HL-60 (cell line): ENCODE results near the gene KRAS.

Source experiments
- DNase-seq, 2 experiments: peaks; one replicate each; pipeline ENCODE4 v3.0.0-alpha.2; 2010 to 2020; ENCODE audit warnings: low read depth in 1 of 2, low spot score in 1 of 2
- H3K27ac ChIP-seq: fragments of 250-450 bp; sonication (Bioruptor Pico); replicated peaks from 2 replicates; pipeline ENCODE4 v1.5.1; 2020; ENCODE audit warnings: mild to moderate bottlenecking, moderate library complexity
- H3K27me3 ChIP-seq: fragments of 250-450 bp; sonication (Bioruptor Pico); 2 replicates; pipeline ENCODE4 v1.5.1; 2021; ENCODE audit warnings: mild to moderate bottlenecking, moderate library complexity; ENCODE audit not compliant: insufficient read depth, poor library complexity, severe bottlenecking
- H3K4me3 ChIP-seq: replicated peaks from 2 replicates; pipeline ENCODE4 v1.5.1; 2011; ENCODE audit warnings: mild to moderate bottlenecking, control low read depth, low read length; ENCODE audit not compliant: insufficient read depth
- GABPA ChIP-seq: IDR thresholded peaks from 2 replicates; pipeline ENCODE4 v1.6.1; 2012; ENCODE audit warnings: low read depth
- POLR2AphosphoS5 ChIP-seq: IDR thresholded peaks from 2 replicates; pipeline ENCODE4 v1.6.1; 2012; ENCODE audit warnings: low read depth
- SPI1 ChIP-seq: IDR thresholded peaks from 2 replicates; pipeline ENCODE4 v1.6.1; 2012; ENCODE audit warnings: low read depth, mild to moderate bottlenecking, borderline replicate concordance
- TF ChIP-seq, protein P1 (sequence below): IDR thresholded peaks from 2 replicates; pipeline ENCODE4 v1.6.1; 2012; ENCODE audit warnings: low read depth; ENCODE audit not compliant: insufficient replicate concordance
- TF ChIP-seq, protein P2 (sequence below): IDR thresholded peaks from one replicate; pipeline ENCODE4 v1.5.1; 2011; ENCODE audit warnings: low read length, control low read depth, inconsistent platforms; ENCODE audit not compliant: insufficient read depth

KRAS gene

DNA sequence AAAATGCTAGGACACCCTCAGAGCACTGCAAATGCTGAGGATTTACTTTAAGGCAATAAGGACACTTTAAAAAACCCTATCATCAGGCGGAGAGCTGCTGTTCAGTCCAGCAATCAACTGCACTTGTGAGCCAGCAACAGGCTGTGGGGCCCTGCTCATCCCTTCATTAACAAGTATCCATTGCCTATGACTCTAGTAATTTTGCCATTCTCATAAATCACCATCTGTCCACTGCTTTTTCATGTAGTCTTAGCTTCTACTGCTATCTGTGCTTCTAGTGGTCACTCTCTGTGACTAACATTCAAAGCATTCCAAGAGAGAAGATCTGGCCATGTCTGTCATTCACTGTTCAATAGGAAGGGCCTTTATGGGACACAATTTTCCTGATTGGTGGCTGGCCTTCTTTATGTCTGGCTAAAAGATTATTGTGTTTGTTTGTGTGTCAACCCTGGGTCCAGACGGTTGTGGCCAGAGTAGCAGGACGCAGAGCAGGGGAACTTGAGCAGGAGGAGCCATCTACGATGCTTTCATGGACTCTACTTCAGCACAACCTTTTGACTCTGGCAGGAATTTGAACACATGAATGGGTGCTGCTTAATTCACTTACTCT is 3.6 kb upstream of the KRAS start:
- Histone ChIP-seq H3K4me3 (no peak overlapping the region), H3K27ac (no peak overlapping the region), H3K27me3 (no peaks in the 10 kb centered on the region)
- TF ChIP-seq GABPA (no peak), SPI1 (no peak), POLR2AphosphoS5 (no peak)
- TF ChIP-seq, protein P1, sequence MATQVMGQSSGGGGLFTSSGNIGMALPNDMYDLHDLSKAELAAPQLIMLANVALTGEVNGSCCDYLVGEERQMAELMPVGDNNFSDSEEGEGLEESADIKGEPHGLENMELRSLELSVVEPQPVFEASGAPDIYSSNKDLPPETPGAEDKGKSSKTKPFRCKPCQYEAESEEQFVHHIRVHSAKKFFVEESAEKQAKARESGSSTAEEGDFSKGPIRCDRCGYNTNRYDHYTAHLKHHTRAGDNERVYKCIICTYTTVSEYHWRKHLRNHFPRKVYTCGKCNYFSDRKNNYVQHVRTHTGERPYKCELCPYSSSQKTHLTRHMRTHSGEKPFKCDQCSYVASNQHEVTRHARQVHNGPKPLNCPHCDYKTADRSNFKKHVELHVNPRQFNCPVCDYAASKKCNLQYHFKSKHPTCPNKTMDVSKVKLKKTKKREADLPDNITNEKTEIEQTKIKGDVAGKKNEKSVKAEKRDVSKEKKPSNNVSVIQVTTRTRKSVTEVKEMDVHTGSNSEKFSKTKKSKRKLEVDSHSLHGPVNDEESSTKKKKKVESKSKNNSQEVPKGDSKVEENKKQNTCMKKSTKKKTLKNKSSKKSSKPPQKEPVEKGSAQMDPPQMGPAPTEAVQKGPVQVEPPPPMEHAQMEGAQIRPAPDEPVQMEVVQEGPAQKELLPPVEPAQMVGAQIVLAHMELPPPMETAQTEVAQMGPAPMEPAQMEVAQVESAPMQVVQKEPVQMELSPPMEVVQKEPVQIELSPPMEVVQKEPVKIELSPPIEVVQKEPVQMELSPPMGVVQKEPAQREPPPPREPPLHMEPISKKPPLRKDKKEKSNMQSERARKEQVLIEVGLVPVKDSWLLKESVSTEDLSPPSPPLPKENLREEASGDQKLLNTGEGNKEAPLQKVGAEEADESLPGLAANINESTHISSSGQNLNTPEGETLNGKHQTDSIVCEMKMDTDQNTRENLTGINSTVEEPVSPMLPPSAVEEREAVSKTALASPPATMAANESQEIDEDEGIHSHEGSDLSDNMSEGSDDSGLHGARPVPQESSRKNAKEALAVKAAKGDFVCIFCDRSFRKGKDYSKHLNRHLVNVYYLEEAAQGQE = no peak
- TF ChIP-seq, protein P2, sequence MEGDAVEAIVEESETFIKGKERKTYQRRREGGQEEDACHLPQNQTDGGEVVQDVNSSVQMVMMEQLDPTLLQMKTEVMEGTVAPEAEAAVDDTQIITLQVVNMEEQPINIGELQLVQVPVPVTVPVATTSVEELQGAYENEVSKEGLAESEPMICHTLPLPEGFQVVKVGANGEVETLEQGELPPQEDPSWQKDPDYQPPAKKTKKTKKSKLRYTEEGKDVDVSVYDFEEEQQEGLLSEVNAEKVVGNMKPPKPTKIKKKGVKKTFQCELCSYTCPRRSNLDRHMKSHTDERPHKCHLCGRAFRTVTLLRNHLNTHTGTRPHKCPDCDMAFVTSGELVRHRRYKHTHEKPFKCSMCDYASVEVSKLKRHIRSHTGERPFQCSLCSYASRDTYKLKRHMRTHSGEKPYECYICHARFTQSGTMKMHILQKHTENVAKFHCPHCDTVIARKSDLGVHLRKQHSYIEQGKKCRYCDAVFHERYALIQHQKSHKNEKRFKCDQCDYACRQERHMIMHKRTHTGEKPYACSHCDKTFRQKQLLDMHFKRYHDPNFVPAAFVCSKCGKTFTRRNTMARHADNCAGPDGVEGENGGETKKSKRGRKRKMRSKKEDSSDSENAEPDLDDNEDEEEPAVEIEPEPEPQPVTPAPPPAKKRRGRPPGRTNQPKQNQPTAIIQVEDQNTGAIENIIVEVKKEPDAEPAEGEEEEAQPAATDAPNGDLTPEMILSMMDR = no peak
- DNase-seq = no peak

GRCh38 chr12:25253371-25254068 is 2.8 kb upstream of the KRAS start:
- Histone ChIP-seq H3K4me3 (no peak overlapping the region), H3K27ac (no peak overlapping the region), H3K27me3 (no peaks in the 10 kb centered on the region)
- DNase-seq = no peak
- no peak for TF ChIP-seq GABPA
- TF ChIP-seq SPI1 = peak; percentile 70; the same call in 1 of the 2 replicates
- TF ChIP-seq POLR2AphosphoS5 = no peak
- TF ChIP-seq, protein P2 = no peak
- TF ChIP-seq, protein P1 = no peak

DNA sequence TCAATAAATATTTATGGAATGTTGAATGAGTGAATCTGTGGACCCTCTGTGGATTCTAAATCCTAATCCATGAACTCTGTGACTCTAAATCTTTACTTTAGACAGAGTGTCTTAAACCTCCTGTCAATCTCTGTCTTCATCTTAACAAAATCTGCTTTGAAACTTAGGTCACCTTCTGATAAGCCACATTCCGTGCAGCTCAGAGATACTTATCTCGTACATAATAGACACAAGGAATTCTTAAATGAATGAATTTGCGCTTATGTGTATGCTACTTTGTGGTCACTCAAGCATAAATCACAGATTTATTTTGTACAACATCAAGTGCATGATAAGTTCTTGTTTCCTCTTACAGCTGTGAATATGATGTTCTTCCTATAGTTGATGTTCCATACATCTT is 2.2 kb upstream of the KRAS start:
- H3K27ac ChIP-seq = no peak overlapping the region
- no peak overlapping the region for H3K4me3 ChIP-seq
- no peak for DNase-seq
- TF ChIP-seq GABPA = no peak
- TF ChIP-seq, protein P2 = no peak
- TF ChIP-seq POLR2AphosphoS5 = no peak
- TF ChIP-seq, protein P1 = no peak
- TF ChIP-seq SPI1 = no peak
- H3K27me3 ChIP-seq = no peaks in the 10 kb centered on the region
